Thyroid gland (tissue), 4 donors: ENCODE results near the gene CEP43. TPM values are rescaled to one million over a fixed set of nuclear protein-coding genes. Genes with fewer than 3 reads are reported as not detected.
"Not testable (repeated sequence)": the region's sequence is repeated elsewhere in the genome, so short reads cannot be mapped to it uniquely, and the experiment has no call there.

ENCODE experiments used
- DNase-seq, 2 donors: peaks; one replicate each; pipeline ENCODE4 v3.0.0-alpha.2; 2019
- H3K27ac ChIP-seq, 3 donors: fragments of 200-600 bp; sonication (generic); 1 replicate in 2 of 3; 2 replicates in 1 of 3; pipeline ENCODE4 v1.5.1; 2016 to 2019; ENCODE audit warnings: mild to moderate bottlenecking in 1 of 3, moderate library complexity in 1 of 3
- H3K27me3 ChIP-seq: fragments of 200-600 bp; sonication (generic); one replicate; pipeline ENCODE4 v1.5.1; 2019
- H3K36me3 ChIP-seq, 2 donors: fragments of 200-600 bp; sonication (generic); one replicate each; pipeline ENCODE4 v1.5.1; 2016 to 2019
- H3K4me1 ChIP-seq, 2 donors: fragments of 200-600 bp; sonication (generic); one replicate each; pipeline ENCODE4 v1.5.1; 2017 to 2019
- H3K4me3 ChIP-seq, 3 donors: fragments of 200-600 bp; sonication (generic); replicated peaks in 1 of 3; 1 replicate in 2 of 3; 2 replicates in 1 of 3; pipeline ENCODE4 v1.5.1; 2016; ENCODE audit warnings: mild to moderate bottlenecking in 1 of 3
- H3K9me3 ChIP-seq: fragments of 200-600 bp; sonication (generic); one replicate; pipeline ENCODE4 v1.5.1; 2017
- POLR2A ChIP-seq, 2 donors: fragments of 450-650 bp; IDR thresholded peaks; one replicate each; pipeline ENCODE4 v1.6.1; 2017; ENCODE audit warnings: antibody characterized with exemption in 2 of 2, mild to moderate bottlenecking in 2 of 2, moderate library complexity in 1 of 2
- WGBS, 2 donors: methylation state at CpG; one replicate each; pipeline ENCODE4 v1.1.5; 2017; 5-methylcytosine and 5-hydroxymethylcytosine counted together
- intact Hi-C: fragments of 100-400 bp; cut with DNase I; formaldehyde crosslinking; loops from one replicate; pipeline ENCODE4 v1.15.1; 2023
- total RNA-seq, 4 donors: library from RNA; depleted of rRNA; stranded (reverse); fragments of >200 nt; gene quantifications; one replicate each; pipeline ENCODE4 v1.2.3, GENCODE V29; 2016
- TF ChIP-seq, protein P1 (sequence below), 6 experiments: fragments of 200-600 bp in 3 of 6; fragments of 450-650 bp in 3 of 6; sonication (generic) in 3 of 6; IDR thresholded peaks; one replicate each; pipeline ENCODE4 v1.5.1; 2016 to 2019; ENCODE audit warnings: antibody characterized with exemption in 6 of 6, mild to moderate bottlenecking in 2 of 6, inconsistent platforms in 1 of 6, moderate library complexity in 1 of 6

CEP43 gene, protein sequence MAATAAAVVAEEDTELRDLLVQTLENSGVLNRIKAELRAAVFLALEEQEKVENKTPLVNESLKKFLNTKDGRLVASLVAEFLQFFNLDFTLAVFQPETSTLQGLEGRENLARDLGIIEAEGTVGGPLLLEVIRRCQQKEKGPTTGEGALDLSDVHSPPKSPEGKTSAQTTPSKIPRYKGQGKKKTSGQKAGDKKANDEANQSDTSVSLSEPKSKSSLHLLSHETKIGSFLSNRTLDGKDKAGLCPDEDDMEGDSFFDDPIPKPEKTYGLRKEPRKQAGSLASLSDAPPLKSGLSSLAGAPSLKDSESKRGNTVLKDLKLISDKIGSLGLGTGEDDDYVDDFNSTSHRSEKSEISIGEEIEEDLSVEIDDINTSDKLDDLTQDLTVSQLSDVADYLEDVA
- total RNA-seq, result 10 to 100 TPM; 30.0 to 39.9 (median 33.8) TPM

DNA sequence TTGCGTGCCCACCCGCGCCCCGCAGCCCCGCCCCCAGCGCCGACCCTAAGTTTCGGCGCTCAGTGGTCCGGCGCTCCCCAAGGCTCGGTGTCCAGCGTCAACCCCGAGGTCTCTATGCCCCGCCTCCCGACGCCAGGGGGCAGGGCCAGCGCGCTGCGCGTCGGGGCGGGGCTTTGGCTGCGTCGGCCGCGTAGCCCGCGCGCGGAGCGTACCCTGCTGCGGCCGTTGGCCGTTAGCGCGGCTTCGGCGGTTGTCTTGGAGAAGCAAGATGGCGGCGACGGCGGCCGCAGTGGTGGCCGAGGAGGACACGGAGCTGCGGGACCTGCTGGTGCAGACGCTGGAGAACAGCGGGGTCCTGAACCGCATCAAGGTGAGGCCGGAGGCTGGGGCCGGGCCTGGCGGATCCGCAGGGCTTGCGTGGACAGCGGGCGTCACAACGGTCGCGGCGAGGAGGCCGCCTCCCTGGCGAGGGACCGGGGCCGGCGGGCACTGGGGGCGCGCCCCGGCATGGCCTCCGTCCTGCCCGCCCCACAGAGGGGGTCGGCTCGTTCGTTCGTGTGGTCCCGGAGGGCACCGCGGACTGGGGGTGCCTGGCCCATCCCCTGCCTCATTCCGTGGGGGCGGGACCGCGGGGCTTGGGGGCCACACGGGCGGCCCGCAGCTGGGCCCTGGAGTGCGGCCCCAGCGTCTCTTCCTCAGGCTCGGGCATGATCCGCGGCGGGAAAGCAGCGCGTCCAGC is at the start of gene CEP43:
TSS of gene CEP43 (plus strand) at position 253 of the 739 bp plus-strand sequence. CDS start at position 269, 16 bp downstream.
- TF ChIP-seq POLR2A (IDR thresholded peaks at IDR 0.05), result peak in 1 of 2 donors; percentile 91
- TF ChIP-seq, protein P1, sequence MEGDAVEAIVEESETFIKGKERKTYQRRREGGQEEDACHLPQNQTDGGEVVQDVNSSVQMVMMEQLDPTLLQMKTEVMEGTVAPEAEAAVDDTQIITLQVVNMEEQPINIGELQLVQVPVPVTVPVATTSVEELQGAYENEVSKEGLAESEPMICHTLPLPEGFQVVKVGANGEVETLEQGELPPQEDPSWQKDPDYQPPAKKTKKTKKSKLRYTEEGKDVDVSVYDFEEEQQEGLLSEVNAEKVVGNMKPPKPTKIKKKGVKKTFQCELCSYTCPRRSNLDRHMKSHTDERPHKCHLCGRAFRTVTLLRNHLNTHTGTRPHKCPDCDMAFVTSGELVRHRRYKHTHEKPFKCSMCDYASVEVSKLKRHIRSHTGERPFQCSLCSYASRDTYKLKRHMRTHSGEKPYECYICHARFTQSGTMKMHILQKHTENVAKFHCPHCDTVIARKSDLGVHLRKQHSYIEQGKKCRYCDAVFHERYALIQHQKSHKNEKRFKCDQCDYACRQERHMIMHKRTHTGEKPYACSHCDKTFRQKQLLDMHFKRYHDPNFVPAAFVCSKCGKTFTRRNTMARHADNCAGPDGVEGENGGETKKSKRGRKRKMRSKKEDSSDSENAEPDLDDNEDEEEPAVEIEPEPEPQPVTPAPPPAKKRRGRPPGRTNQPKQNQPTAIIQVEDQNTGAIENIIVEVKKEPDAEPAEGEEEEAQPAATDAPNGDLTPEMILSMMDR (IDR thresholded peaks at IDR 0.05), result no peak
- peak within 1 kb of the TSS in 2 of 3 donors; percentile 60 to 67 for H3K27ac ChIP-seq
- DNase-seq, result peak; percentile 95 to 96
- no CpG with 5 or more reads among the region's 93 CpGs for WGBS, 2 donors
- intact Hi-C loops, result loop anchor here (5.0 kb wide), 2 partner anchors 52 to 143 kb away; no protein-coding TSS in a partner anchor
- H3K9me3 ChIP-seq, result no peaks in the 10 kb centered on the region
- H3K27me3 ChIP-seq, result no peaks in the 10 kb centered on the region
- H3K4me1 ChIP-seq, result peaks cover 12 to 13% of the 10 kb centered on the region in 2 donors
- H3K4me3 ChIP-seq, result peak within 1 kb of the TSS; percentile 67 to 89 (median 88)
- H3K36me3 ChIP-seq, result no peaks in the 10 kb centered on the region

DNA sequence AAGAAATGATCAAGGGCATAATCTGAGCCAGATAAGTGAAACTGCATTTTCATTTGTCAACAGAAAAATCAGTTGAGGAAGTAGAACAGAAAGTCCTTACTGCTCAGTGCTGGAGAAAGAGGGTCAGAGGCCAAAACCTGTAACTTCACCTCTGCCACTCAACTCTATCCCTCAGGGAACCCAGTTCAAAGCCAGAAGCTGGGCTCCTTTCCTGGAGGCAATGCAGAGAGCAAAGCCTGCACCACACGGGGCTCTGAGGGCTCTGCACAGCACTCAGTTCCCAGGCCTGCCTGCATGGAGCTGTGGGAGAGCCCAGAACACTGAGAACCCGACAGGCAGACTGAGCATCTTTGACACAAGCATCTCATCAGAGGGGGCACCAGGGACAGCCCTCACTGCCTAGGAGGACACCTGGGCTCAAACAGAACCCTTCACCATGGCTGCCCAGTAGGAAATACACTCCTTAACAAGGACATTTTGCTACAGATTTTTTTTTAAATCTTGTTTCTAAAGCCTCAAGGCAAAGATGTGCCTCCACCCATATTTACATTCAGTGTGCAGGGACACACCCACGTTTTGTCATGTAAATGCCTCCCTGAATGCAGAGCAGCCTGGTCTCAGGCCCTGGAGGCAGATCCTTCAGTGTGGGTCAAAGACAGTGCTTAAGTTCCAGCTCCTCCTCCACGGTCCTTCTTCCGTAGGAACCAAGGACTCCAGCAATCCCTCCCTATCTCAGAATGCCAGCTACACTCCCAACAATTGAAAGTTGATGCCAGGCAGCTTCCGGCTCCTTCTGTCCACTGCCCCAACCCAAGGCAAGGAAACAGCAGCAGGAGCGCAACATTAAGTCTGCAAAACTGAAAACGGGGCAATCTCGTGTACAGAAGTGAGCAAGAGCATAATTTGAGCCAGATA is 49.4 kb upstream of the CEP43 start:
- TF ChIP-seq POLR2A (IDR thresholded peaks at IDR 0.05), result no peak
- TF ChIP-seq, protein P1 (IDR thresholded peaks at IDR 0.05), result no peak
- H3K27ac ChIP-seq, result no peak overlapping the region
- peaks cover 0 to 4% of the 10 kb centered on the region in 2 donors for H3K36me3 ChIP-seq
- intact Hi-C loops, result loop anchor here (5.0 kb wide), 3 partner anchors 38 to 167 kb away; partner anchors contain the start of gene CEP43
- H3K4me1 ChIP-seq, result peaks cover 0 to 10% of the 10 kb centered on the region in 2 donors
- no peak overlapping the region for H3K4me3 ChIP-seq
- H3K9me3 ChIP-seq, result no peaks in the 10 kb centered on the region
- H3K27me3 ChIP-seq, result no peaks in the 10 kb centered on the region
- 81 to 87% methylated on average over 9 of the region's 9 CpGs for WGBS, 2 donors
- DNase-seq, result no peak

DNA sequence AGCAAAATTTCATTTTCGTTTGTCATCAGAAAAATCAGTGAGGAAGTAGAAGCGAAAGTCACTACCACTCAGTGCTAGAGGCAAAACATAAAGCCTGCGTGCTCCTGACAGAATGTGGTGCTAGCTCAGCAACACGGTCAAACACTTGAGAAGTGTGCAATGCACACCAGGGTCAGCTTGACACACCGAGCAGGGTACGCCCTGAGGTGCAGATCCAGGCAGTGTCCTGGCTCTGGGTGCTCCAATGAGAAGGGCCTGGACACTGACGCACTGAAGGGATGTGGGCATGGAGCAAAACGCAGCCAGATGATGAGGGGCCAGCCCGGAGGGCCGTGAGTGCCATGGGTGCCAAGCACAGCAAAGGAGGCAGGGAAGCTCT is 48.8 kb upstream of the CEP43 start:
- no peaks in the 10 kb centered on the region for H3K9me3 ChIP-seq
- H3K4me1 ChIP-seq, result peaks cover 2 to 15% of the 10 kb centered on the region in 2 donors
- no peak for DNase-seq
- H3K4me3 ChIP-seq, result no peak overlapping the region
- H3K36me3 ChIP-seq, result peaks cover 0 to 4% of the 10 kb centered on the region in 2 donors
- intact Hi-C loops, result loop anchor here (5.0 kb wide), 2 partner anchors 37 to 168 kb away; no protein-coding TSS in a partner anchor
- H3K27me3 ChIP-seq, result no peaks in the 10 kb centered on the region
- H3K27ac ChIP-seq, result peak overlapping the region in 2 of 3 donors; percentile 66 to 74
- 83 to 91% methylated on average over 10 of the region's 10 CpGs for WGBS, 2 donors
- TF ChIP-seq, protein P1 (IDR thresholded peaks at IDR 0.05), result no peak
- TF ChIP-seq POLR2A (IDR thresholded peaks at IDR 0.05), result no peak

DNA sequence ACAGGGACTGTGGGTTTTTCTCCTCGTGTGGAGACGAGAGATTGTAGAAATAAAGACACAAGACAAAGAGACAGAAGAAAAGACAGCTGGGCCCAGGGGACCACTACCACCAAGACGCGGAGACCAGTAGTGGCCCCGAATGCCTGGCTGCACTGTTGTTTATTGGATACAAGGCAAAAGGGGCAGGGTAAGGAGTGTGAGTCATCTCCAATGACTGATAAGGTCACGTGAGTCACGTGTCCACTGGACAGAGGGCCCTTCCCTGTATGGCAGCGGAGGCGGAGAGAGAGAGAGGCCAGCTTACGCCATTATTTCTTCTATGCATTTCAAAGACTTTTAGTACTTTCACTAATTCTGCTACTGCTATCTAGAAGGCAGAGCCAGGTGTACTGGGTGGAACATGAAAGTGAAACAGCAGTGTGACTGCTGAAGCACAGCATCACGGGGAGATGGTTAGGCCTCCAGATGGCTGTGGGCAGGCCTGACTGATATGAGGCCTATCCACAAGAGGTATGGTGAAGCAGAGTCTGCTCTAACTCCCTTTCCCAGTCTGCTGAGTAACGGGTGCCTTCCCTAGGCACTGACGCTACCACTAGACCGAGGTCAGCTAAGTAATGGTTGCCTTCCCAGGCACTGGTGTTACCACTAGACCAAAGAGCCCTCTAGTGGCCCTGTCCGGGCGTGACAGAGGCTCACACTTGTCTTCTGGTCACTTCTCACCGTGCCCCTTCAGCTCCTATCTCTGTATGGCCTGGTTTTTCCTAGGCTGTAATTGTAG is 48.1 kb upstream of the CEP43 start:
- H3K4me3 ChIP-seq, H3K9me3 ChIP-seq, H3K36me3 ChIP-seq, H3K27me3 ChIP-seq: not testable (repeated sequence)
- intact Hi-C loops, result loop anchor here (5.0 kb wide), 2 partner anchors 36 to 169 kb away; no protein-coding TSS in a partner anchor
- WGBS, 2 donors, result 69 to 77% methylated on average over 14 to 17 of the region's 17 CpGs
- TF ChIP-seq, protein P1 (IDR thresholded peaks at IDR 0.05), result peak in 5 of 6 experiments; percentile 44 to 90 (median 79)
- H3K4me1 ChIP-seq, result peaks cover 4 to 19% of the 10 kb centered on the region in 2 donors
- H3K27ac ChIP-seq, result peak overlapping the region; percentile 33 to 74 (median 66)
- peak; percentile 91 for DNase-seq
